HG03039 (cell line): ENCODE data around the gene TES.
A peak's percentile ranks its signal among the peaks of the same experiment; 100 is the strongest.
"Not testable (repeated sequence)": the region's sequence is repeated elsewhere in the genome, so short reads cannot be mapped to it uniquely, and the experiment has no call there.

ENCODE experiments used
- ATAC-seq: cut with Tn5 transposase; IDR thresholded peaks from one replicate; pipeline ENCODE4 v1.9.1; 2021; ENCODE audit warnings: mild to moderate bottlenecking, moderate library complexity; ENCODE audit not compliant: unreplicated experiment

Gene TES, protein sequence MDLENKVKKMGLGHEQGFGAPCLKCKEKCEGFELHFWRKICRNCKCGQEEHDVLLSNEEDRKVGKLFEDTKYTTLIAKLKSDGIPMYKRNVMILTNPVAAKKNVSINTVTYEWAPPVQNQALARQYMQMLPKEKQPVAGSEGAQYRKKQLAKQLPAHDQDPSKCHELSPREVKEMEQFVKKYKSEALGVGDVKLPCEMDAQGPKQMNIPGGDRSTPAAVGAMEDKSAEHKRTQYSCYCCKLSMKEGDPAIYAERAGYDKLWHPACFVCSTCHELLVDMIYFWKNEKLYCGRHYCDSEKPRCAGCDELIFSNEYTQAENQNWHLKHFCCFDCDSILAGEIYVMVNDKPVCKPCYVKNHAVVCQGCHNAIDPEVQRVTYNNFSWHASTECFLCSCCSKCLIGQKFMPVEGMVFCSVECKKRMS

DNA sequence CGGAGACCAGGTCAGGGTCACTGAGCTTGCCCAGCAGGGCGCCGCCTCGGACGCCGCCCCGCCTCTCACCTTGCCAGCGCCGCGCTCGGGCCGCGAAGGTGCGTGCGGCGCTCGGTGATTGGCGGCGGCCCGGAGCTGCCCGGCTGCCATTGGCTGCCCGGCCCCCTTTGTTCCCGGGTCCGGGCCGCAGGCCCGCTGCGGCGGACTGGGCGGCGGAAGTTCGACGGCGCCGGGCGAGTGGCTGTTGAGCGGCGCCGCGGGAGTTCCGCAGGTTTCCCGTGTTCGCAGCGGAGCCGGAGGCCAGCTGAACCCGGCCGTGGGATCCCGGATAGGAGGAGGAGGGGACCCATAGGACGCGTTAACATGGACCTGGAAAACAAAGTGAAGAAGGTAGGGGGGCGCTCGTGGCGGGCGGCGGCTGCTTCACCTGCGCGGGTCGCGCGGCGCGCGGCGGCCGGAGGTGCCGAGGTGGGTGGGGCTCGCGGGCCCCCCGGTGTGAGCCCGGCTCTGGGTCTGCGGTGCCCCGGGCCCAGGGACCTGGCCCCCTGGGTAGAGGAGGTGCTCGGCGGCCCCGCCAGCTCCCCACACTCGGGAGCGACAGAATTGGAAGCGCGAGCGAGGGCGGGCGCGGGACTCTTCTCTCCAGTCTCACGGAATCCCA, at the start of gene TES:
TSS of gene TES (plus strand) at position 195 of the 661 bp plus-strand sequence. CDS start at position 364, 169 bp downstream.
- peak; percentile 87 for ATAC-seq

DNA sequence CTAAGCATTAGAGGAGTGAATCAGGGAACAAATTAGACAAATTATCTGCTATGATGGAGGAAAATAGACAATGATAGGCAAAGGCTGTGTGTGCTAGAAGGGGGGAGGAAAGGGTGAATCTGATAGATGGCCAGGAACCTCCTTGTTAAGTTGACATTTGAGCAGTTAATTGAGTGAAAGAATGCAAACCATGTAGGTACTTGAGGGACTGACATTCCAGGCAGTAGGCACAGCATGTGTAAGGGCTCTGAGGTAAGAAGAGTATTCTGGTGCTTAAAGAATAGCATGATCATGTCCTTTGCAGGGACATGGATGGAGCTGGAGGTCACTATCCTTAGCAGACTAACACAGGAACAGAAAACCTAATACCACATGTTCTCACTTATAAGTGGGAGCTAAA, 48.6 kb upstream of the TES start:
- no peak for ATAC-seq

- ATAC-seq = no peak
These were observed 48.1 kb upstream of the TES start for GRCh38 chr7:116162254-116162653.

- no peak for ATAC-seq
These were observed 47.3 kb upstream of the TES start for GRCh38 chr7:116162992-116163391.

GRCh38 chr7:116164552-116165306, 45.6 kb upstream of the TES start:
- no peak for ATAC-seq

DNA sequence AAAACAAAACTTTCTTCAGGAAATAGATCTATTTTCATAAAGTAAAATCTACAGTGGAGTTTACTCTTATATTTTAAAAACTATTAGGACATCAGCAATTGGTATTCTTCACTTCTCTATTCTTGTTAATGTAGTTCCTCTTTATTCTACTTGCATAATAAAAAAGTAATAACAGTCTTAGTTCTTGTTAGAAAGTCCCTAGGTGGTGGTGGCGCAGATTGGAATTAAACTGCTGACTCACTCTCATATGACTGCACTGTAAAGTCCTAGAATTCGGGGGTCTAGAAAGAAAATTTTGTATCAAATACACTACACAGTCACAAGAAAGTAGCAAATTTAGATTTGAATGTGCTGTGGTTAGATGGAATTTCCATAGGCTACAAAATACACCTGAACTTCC, 44.6 kb upstream of the TES start:
- peak; percentile 61 for ATAC-seq

DNA sequence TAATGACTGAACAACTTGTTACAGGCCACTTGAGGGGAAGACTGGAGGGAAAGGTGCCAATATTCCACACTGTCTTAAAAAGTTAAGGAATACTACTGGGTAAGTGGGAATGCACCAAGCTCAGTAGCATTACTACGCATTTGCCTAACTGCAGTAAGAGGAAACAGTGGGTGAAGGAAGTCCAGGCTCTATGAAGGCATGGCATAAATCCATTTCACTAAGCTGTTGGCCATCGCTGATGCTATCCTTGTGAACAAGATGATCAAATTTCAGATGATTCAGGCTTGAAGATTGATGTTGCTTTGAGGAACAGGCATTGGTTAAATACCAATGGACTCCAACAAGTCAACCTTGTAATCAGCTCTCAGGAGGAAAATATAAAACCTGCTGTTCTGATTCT, 44.2 kb upstream of the TES start:
- ATAC-seq = no peak

DNA sequence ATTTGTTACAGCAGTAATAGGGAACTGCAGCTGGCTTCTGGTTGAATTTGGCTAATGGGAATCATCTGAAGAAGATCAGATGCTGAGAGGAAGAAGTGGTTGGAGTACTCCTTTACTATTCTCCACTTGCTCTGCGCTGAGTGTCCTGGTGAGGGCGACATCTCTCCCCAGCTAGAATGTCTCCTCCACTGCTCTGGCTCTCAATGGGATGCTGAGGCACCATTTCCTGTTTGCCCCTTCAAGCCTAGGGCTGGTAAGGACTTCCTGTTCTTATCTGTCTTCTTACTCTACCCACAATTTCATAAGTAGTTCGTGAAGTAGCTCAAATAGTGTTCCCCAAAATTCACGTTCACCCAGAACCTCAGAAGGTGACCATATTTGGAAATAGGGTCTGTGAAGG, 43.2 kb upstream of the TES start:
- no peak for ATAC-seq

GRCh38 chr7:116169060-116169459, 41.3 kb upstream of the TES start:
- no peak for ATAC-seq

DNA sequence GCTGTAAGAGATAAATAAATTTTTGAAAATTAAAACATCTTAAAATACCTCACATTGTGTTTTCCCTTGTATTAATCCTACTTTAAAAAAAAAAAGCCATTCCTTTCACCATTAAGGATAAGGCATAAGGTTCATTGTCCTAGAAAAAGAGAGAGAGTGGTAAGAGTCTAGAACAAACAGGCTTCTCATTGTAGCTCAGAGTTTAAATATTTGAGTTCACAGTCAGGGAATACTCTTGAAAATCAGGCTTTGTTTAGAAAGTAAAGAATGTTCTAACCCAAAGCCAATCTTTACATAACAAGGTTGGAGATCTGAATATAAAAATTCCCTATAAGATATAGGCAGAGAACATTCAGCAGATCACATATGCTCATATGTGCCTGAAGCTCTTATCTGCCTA, 40.2 kb upstream of the TES start:
- ATAC-seq = no peak

DNA sequence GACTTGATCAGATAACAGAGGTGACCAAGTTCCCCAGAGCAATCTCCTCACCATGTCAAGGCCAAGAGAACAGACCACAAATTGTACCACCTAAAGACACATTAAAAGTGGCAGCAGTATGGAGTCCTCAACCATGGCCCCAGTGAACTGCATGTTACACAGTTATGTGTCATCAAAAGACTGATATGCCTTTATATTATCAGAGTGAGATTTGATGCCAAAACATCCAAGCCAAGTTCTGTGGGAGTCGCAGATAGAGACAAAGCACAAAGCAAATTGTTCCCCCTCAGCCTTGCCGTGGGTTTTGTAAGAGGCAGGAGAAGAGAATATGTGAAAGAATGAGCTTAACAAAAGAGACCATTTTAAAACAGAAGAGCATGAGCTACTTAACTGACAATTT, 39.2 kb upstream of the TES start:
- no peak for ATAC-seq

- no peak for ATAC-seq
These were observed 38.0 kb upstream of the TES start for GRCh38 chr7:116172353-116172752.

DNA sequence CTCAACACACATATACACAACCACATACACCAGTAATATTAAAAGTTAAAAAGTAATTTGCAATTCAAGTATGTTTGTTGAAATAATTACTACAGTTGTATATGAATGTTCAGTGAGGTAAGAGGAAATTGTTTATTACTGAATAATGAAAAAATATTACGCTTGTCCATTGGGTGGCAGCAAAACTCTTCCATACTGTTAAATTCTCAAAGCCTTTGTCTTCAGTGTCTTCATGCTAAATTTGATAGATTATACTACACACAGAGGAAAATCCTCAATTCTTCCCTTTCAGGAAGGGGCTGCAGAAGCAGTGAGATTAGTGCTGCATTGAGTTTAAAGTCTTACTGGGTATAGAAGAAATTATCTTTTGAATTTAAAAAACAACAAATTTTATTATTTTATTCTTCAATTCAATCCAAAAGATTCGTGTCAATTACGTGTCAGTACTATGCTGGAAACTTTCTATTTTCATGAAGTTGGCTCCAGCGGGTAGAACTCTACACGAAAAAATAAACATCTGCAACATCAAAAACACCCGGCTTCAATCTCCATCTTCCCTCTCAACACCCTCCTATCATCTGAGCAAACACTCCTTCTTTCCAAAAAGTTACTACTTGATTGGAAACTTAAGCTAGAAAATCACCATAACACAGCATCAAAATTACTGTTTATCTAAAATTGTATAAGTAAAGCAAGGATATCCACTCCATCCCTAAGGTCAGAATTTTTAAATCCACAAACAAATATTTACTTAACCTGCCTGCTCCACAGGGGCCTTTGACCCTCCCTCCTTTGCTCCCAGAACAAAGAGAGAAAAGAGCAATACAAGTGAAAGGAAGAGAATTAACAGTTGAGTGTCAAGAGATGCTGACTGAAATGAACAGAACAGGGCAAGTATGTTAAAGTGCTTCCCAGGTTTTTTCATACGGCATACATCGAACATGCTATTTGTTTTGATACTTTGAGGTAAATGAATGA, 37.0 kb upstream of the TES start:
- ATAC-seq = no peak

DNA sequence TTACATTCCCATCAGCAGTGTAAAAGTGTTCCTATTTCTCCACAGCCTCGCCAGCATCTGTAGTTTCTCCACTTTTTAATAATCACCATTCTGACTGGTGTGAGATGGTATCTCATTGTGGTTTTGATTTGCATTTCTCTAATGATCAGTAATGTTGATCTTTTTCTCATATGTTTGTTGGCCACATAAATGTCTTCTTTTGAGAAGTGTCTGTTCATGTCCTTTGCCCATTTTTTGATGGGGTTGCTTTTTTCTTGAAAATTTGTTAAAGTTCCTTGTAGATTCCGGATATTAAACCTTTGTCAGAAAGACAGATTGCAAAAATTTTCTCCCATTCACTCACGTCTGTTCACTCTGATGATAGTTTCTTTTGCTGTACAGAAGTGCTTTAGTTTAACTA, 35.2 kb upstream of the TES start:
- not testable (repeated sequence) for ATAC-seq

DNA sequence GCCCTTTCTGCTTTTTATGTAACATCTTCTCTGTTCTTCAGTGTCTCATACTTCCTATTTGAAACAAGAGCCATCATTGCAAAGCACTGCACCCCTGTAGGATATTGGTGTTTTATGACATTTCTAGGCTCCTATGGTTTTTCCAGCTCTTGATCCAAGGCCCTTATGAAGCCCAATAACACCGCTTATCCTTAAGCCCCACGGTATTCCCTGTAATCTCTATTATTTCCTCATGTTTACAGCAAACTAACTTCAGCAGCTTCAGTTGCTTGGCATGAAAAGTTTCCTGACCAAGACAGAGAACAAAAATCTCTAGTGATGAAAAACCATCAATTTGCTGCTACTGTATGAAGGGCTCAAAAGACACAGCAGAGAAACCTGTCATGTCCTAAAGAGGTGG, 34.1 kb upstream of the TES start:
- ATAC-seq = no peak

- no peak for ATAC-seq
These were observed 33.3 kb upstream of the TES start for GRCh38 chr7:116177009-116177408.

GRCh38 chr7:116180302-116180701, 30.0 kb upstream of the TES start:
- ATAC-seq = peak; percentile 72

DNA sequence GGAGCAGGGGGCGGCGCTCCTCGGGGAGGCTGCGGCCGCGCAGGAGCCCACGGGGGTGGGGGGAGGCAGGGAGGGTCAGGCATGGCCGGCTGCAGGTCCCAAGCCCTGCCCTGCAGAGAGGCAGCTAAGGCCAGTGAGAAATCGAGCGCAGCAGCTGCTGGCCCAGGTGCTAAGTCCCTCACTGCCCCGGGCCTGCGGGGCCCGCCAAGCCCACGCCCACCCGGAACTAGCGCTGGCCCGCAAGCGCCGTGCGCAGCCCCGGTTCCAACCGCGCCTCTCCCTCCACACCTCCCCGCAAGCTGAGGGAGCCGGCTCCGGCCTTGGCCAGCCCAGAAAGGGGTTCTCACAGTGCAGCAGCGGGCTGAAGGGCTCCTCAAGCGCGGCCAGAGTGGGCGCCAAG, 28.3 kb upstream of the TES start:
- ATAC-seq = no peak

DNA sequence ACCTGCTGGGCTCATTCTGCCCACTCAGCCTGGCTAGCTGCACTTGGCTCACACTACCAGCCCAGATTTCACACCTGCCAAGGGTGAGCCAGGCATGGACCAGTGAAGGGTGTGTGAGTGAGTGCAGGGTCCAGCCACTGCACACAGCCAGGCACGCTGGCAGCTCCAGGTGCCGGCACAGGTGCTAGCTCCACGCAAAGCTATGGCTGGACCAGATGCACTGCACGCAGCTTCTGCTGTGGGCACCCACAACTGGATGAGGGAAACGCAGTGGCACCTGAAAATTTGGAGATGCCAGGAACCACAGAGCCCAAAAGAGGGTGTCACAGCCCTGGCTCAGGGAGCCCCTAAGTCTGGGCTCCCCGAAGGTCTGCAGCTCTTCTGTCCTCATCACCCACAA, 24.9 kb upstream of the TES start:
- ATAC-seq = no peak

DNA sequence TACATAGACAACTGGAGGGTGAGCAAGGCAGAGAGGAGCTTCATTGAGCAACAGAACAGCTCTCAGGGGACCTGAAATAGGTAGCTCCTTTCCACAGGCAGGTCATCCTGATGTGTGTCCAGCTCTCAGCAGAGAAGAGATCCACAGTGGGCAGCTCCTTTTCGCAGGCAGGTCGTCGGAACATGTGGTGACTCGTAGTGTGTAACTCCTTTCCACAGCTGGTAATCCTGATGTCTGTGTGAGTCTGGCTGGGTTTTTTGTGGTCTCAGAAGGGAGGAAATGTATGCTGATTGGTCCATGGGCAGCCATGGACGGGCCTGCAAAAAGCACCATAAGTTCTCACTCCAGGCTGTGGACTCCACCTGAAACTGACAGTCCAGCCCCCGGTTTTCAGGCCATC, 24.4 kb upstream of the TES start:
- ATAC-seq = no peak

DNA sequence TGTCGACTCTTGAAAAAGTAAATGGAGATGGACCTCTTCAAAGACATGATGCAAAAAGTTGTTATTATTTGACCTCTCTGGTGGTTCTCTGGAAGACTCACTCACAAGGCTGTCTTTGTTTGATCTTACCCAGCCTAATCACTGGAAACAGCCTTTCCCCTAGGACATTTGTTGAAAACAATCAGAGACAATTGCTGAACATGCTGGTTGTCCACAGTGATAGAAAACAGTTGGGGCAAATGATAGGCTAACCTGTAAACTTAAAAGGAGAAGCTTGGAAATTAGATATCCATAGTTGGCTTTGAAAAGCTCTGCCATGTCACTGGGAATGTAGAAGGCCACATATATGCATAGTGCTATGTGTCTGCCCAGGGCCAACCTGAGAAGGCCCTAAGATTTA, 22.9 kb upstream of the TES start:
- ATAC-seq = no peak
